CD4-positive, alpha-beta T cell (primary cell): ENCODE results near the gene VPS37C. TPM values are rescaled to one million over a fixed set of nuclear protein-coding genes. Genes with fewer than 3 reads are reported as not detected.

Experiments
- ATAC-seq: fragments of 200-7000 bp; cut with Tn5 transposase; one replicate; pipeline ENCODE4 v1.10.0; 2022; ENCODE audit warnings: mild to moderate bottlenecking; ENCODE audit not compliant: poor library complexity
- CTCF ChIA-PET: fragments of 350-600 bp; sonication (Branson Sonifier 250); formaldehyde crosslinking; loops from one replicate; lab custom pipeline; 2021; ENCODE audit warnings: antibody characterized with exemption, inconsistent platforms; lab: Charles Lee
- POLR2A ChIA-PET: fragments of 350-600 bp; sonication (Branson Sonifier 250); formaldehyde crosslinking; loops from one replicate; lab custom pipeline; 2021; ENCODE audit warnings: antibody characterized with exemption, inconsistent platforms; lab: Charles Lee
- DNase-seq, 14 experiments: peaks; one replicate each; pipeline ENCODE4 v3.0.0-alpha.2; 2013 to 2020; ENCODE audit warnings: mixed read lengths in 2 of 14
- H3K27ac ChIP-seq, 2 donors: one replicate each; pipeline versions ENCODE4 v1.5.1 to v1.7.0; 2013; ENCODE audit warnings: low read length in 2 of 2, low read depth in 1 of 2, mild to moderate bottlenecking in 1 of 2
- H3K27me3 ChIP-seq, 2 experiments: 1 replicate in 1 of 2; 2 replicates in 1 of 2; pipeline versions ENCODE4 v1.6.1 to v1.7.0; 2013; ENCODE audit warnings: low read length in 2 of 2, control low read depth in 1 of 2, mild to moderate bottlenecking in 1 of 2, moderate library complexity in 1 of 2; ENCODE audit not compliant: insufficient read depth in 2 of 2, control insufficient read depth in 1 of 2
- H3K36me3 ChIP-seq: one replicate; pipeline ENCODE4 v1.6.1; 2013; ENCODE audit warnings: low read length, control low read depth; ENCODE audit not compliant: insufficient read depth
- H3K4me1 ChIP-seq: one replicate; pipeline ENCODE4 v1.6.1; 2013; ENCODE audit warnings: low read length, control low read depth; ENCODE audit not compliant: insufficient read depth
- H3K4me3 ChIP-seq: one replicate; pipeline ENCODE4 v1.5.1; 2013; ENCODE audit warnings: mild to moderate bottlenecking, low read length, moderate library complexity
- H3K9me3 ChIP-seq, 2 experiments: 1 replicate in 1 of 2; 2 replicates in 1 of 2; pipeline versions ENCODE4 v1.6.1 to v1.7.0; 2013; ENCODE audit warnings: low read length in 2 of 2, mild to moderate bottlenecking in 2 of 2, control low read depth in 1 of 2, moderate library complexity in 1 of 2; ENCODE audit not compliant: control insufficient read depth in 1 of 2, insufficient read depth in 1 of 2
- H3K27ac Mint-ChIP-seq: one replicate; pipeline ENCODE4 v1.8.0; 2020; ENCODE audit warnings: mixed read lengths
- H3K27me3 Mint-ChIP-seq: one replicate; pipeline ENCODE4 v1.8.0; 2021; ENCODE audit warnings: mixed read lengths
- H3K36me3 Mint-ChIP-seq: one replicate; pipeline ENCODE4 v1.8.0; 2021; ENCODE audit warnings: low read depth, mixed read lengths
- H3K4me1 Mint-ChIP-seq: one replicate; pipeline ENCODE4 v1.8.0; 2021; ENCODE audit warnings: low read depth, mixed read lengths
- H3K4me3 Mint-ChIP-seq: one replicate; pipeline ENCODE4 v1.8.0; 2020; ENCODE audit warnings: mild to moderate bottlenecking, mixed read lengths
- H3K9me3 Mint-ChIP-seq: one replicate; pipeline ENCODE4 v1.8.0; 2020; ENCODE audit warnings: mixed read lengths
- CTCF ChIP-seq: fragments of 200-600 bp; IDR thresholded peaks from one replicate; pipeline ENCODE4 v1.8.0; 2022; ENCODE audit warnings: antibody characterized with exemption, mild to moderate bottlenecking
- intact Hi-C, 2 experiments: fragments of 100-400 bp; cut with DNase I in 1 of 2; cut with micrococcal nuclease in 1 of 2; formaldehyde crosslinking; loops; one replicate each; pipeline versions ENCODE4 v1.15.1 to v1.9.0; 2023 to 2025; cut with DNase I, micrococcal nuclease
- total RNA-seq, 174 experiments: library from RNA in 2 of 174; stranded (reverse) in 2 of 174; gene quantifications; one replicate each; pipeline ENCODE4 v1.2.3 and lab custom pipeline; 2021 to 2026

The VPS37C gene
- total RNA-seq, 2 experiments from 2014 or later = 1.8 to 2.0 TPM

GRCh38 chr11:61152816-61153592, 8.2 kb downstream of the VPS37C start:
- Mint-ChIP-seq H3K36me3 (peaks cover 30% of the 10 kb centered on the region), H3K4me3 (no peak overlapping the region), H3K27ac (no peak overlapping the region), H3K4me1 (peaks cover 23% of the 10 kb centered on the region), H3K27me3 (no peaks in the 10 kb centered on the region), H3K9me3 (peaks cover 5% of the 10 kb centered on the region)
- H3K4me3 ChIP-seq = no peak overlapping the region
- TF ChIP-seq CTCF = no peak
- no peaks in the 10 kb centered on the region for H3K27me3 ChIP-seq
- ChIA-PET POLR2A (no interaction called here), CTCF (no interaction called here)
- ATAC-seq (no peak), DNase-seq (no peak)
- no peaks in the 10 kb centered on the region for H3K4me1 ChIP-seq
- intact Hi-C loops = no loop called here
- no peak overlapping the region for H3K27ac ChIP-seq
- H3K9me3 ChIP-seq = peaks cover 5 to 15% of the 10 kb centered on the region in 2 experiments
- H3K36me3 ChIP-seq = peaks cover 7% of the 10 kb centered on the region

GRCh38 chr11:61151545-61152252, 9.5 kb downstream of the VPS37C start:
- H3K4me1 ChIP-seq = peaks cover 5% of the 10 kb centered on the region
- no peak for TF ChIP-seq CTCF
- peaks cover 27% of the 10 kb centered on the region for H3K36me3 Mint-ChIP-seq
- POLR2A ChIA-PET = interaction anchor here (1.5 kb wide), 1 partner anchor 22 kb away, joined by 3 read pairs; no protein-coding TSS in a partner anchor
- H3K27me3 Mint-ChIP-seq = no peaks in the 10 kb centered on the region
- peaks cover 7% of the 10 kb centered on the region for H3K36me3 ChIP-seq
- no peaks in the 10 kb centered on the region for H3K27me3 ChIP-seq
- H3K4me1 Mint-ChIP-seq = peaks cover 25% of the 10 kb centered on the region
- peaks cover 5% of the 10 kb centered on the region for H3K9me3 Mint-ChIP-seq
- DNase-seq (no peak), ATAC-seq (no peak)
- no peak overlapping the region for H3K27ac Mint-ChIP-seq
- CTCF ChIA-PET = no interaction called here
- no peak overlapping the region for H3K27ac ChIP-seq
- H3K4me3 ChIP-seq = no peak overlapping the region
- H3K4me3 Mint-ChIP-seq = no peak overlapping the region
- intact Hi-C loops = no loop called here
- peaks cover 5 to 15% of the 10 kb centered on the region in 2 experiments for H3K9me3 ChIP-seq

DNA sequence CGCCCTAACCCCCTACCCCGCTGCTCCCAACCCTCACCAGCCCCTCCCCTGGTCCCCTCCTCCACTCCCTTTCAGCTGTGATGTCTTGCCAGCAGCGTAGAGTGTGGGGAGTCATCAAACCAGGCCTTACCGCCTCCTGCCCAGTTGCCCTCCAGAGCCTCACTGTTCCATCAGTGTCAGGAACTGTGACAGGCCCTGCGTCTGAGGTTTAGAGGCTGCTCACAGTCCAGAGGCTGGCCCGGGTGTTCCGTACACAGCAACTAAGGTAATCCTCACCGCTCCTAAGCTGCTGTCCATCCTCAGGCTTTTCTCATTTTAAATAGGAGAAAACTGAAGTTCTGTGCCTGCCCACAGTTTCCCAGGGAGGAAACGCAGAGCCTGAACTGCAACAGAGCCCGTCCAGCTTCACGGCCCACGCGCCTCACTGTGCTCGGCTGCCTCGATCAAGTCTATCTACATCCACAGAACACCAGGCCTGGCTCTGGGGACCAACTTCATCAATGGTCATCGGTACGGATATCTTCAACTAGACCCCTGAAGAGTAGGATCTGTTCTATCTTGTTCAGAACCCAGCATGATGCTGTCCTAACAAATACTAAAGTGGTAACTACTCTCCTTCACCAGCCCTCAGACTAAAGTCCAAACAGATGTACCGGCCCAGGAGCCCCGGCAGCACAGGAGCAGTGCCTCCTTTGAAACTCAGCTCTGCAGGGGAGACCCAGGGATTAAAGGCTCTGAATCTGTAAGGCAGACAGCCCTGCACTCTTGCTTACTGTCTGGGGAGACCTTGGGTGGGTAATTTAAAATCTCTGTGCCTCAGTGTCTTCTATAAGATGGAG, 10.3 kb downstream of the VPS37C start:
- intact Hi-C loops = no loop called here

More for the DNA sequence above, 10.3 kb downstream of the VPS37C start:
- ATAC-seq (no peak), DNase-seq (no peak)
- Mint-ChIP-seq H3K27me3 (no peaks in the 10 kb centered on the region), H3K4me1 (peaks cover 30% of the 10 kb centered on the region), H3K27ac (no peak overlapping the region), H3K36me3 (peaks cover 27% of the 10 kb centered on the region), H3K4me3 (no peak overlapping the region), H3K9me3 (peaks cover 5% of the 10 kb centered on the region)
- peaks cover 5% of the 10 kb centered on the region for H3K4me1 ChIP-seq
- no peak for TF ChIP-seq CTCF
- H3K9me3 ChIP-seq = peaks cover 5 to 15% of the 10 kb centered on the region in 2 experiments
- peaks cover 7% of the 10 kb centered on the region for H3K36me3 ChIP-seq
- no peak overlapping the region for H3K4me3 ChIP-seq
- no peak overlapping the region for H3K27ac ChIP-seq
- ChIA-PET POLR2A (interaction anchor here (1.1 to 1.5 kb wide), 2 partner anchors 9 to 21 kb away, joined by 3 read pairs; no protein-coding TSS in a partner anchor), CTCF (no interaction called here)
- no peaks in the 10 kb centered on the region for H3K27me3 ChIP-seq
